ENCODE data around the gene ELAC2.
"Not testable (repeated sequence)": the region's sequence is repeated elsewhere in the genome, so short reads cannot be mapped to it uniquely, and the experiment has no call there.

Gene ELAC2

GRCh38 chr17:12990041-12990808 lies 27.6 kb downstream of the ELAC2 start:
- DNase-seq (ENCODE audit: low read depth) = no peak

GRCh38 chr17:12987120-12987519 lies 30.7 kb downstream of the ELAC2 start:
- DNase-seq (ENCODE audit: low read depth) = no peak

- DNase-seq (ENCODE audit: low read depth) = no peak
Observed at GRCh38 chr17:12985431-12986293, 32.2 kb downstream of the ELAC2 start.

- peak; percentile 93 for DNase-seq (ENCODE audit: low read depth)
Observed at GRCh38 chr17:12983991-12984884, 33.6 kb downstream of the ELAC2 start.

- no peak for DNase-seq (ENCODE audit: low read depth)
Observed at GRCh38 chr17:12982224-12982623, 35.6 kb downstream of the ELAC2 start.

GRCh38 chr17:12979826-12980500 lies 37.9 kb downstream of the ELAC2 start:
- DNase-seq (ENCODE audit: low read depth) = no peak

- DNase-seq (ENCODE audit: low read depth) = no peak
Observed at GRCh38 chr17:12979246-12979645, 38.6 kb downstream of the ELAC2 start.

- DNase-seq (ENCODE audit: low read depth) = not testable (repeated sequence)
Observed at GRCh38 chr17:12978787-12979186, 39.0 kb downstream of the ELAC2 start.

GRCh38 chr17:12977008-12977751 lies 40.6 kb downstream of the ELAC2 start:
- DNase-seq (ENCODE audit: low read depth) = no peak

- no peak for DNase-seq (ENCODE audit: low read depth)
Observed at GRCh38 chr17:12974005-12974531, 43.8 kb downstream of the ELAC2 start.

GRCh38 chr17:12973496-12974004 lies 44.3 kb downstream of the ELAC2 start:
- no peak for DNase-seq (ENCODE audit: low read depth)

- no peak for DNase-seq (ENCODE audit: low read depth)
Observed at GRCh38 chr17:12967962-12968361, 49.9 kb downstream of the ELAC2 start.

- DNase-seq (ENCODE audit: low read depth) = no peak
Observed at GRCh38 chr17:12966413-12966812, 51.4 kb downstream of the ELAC2 start.

- DNase-seq (ENCODE audit: low read depth) = no peak
Observed at GRCh38 chr17:12965988-12966387, 51.8 kb downstream of the ELAC2 start.

- DNase-seq (ENCODE audit: low read depth) = no peak
Observed at GRCh38 chr17:12964840-12965239, 53.0 kb downstream of the ELAC2 start.

GRCh38 chr17:12964162-12964561 lies 53.7 kb downstream of the ELAC2 start:
- DNase-seq (ENCODE audit: low read depth) = no peak

GRCh38 chr17:12963505-12963904 lies 54.3 kb downstream of the ELAC2 start:
- no peak for DNase-seq (ENCODE audit: low read depth)

- no peak for DNase-seq (ENCODE audit: low read depth)
Observed at GRCh38 chr17:12961655-12962054, 56.2 kb downstream of the ELAC2 start.

GRCh38 chr17:12959441-12959840 lies 58.4 kb downstream of the ELAC2 start:
- peak; percentile 34 for DNase-seq (ENCODE audit: low read depth)

- DNase-seq (ENCODE audit: low read depth) = peak; percentile 23
Observed at GRCh38 chr17:12958786-12959185, 59.0 kb downstream of the ELAC2 start.

Measured in GM04503 (cell line).